Suprapubic skin (tissue), 3 donors: ENCODE data around the gene MAP3K6.
A peak's percentile ranks its signal among the peaks of the same experiment; 100 is the strongest.

Source experiments
- CTCF ChIP-seq, 2 donors: fragments of 200-600 bp in 1 of 2; fragments of 450-650 bp in 1 of 2; sonication (generic) in 1 of 2; IDR thresholded peaks; one replicate each; pipeline ENCODE4 v1.5.1; 2016 to 2019; ENCODE audit warnings: antibody characterized with exemption in 2 of 2, mild to moderate bottlenecking in 1 of 2, moderate library complexity in 1 of 2
- POLR2AphosphoS5 ChIP-seq, 3 donors: sonication (generic); formaldehyde crosslinking; IDR thresholded peaks; one replicate each; pipeline ENCODE4 v1.6.1; 2017; ENCODE audit warnings: antibody characterized with exemption in 3 of 3

GRCh38 chr1:27321813-27322568 lies 44.8 kb downstream of the MAP3K6 start, which contains the start of gene TMEM222:
- TF ChIP-seq POLR2AphosphoS5 (IDR thresholded peaks at IDR 0.05) (peak; percentile 27 to 98 (median 87)), CTCF (IDR thresholded peaks at IDR 0.05) (peak in 1 of 2 donors; percentile 26)
